CD4-positive, alpha-beta T cell treated with Interleukin-6 for 4 hours (primary cell): ENCODE data around the gene FAH.
A peak's percentile ranks its signal among the peaks of the same experiment; 100 is the strongest.
"Not testable (repeated sequence)": the region's sequence is repeated elsewhere in the genome, so short reads cannot be mapped to it uniquely, and the experiment has no call there.

Experiments
- DNase-seq: peaks from one replicate; pipeline ENCODE4 v3.0.0-alpha.2; 2020; ENCODE audit warnings: mixed read lengths

The FAH gene

DNA sequence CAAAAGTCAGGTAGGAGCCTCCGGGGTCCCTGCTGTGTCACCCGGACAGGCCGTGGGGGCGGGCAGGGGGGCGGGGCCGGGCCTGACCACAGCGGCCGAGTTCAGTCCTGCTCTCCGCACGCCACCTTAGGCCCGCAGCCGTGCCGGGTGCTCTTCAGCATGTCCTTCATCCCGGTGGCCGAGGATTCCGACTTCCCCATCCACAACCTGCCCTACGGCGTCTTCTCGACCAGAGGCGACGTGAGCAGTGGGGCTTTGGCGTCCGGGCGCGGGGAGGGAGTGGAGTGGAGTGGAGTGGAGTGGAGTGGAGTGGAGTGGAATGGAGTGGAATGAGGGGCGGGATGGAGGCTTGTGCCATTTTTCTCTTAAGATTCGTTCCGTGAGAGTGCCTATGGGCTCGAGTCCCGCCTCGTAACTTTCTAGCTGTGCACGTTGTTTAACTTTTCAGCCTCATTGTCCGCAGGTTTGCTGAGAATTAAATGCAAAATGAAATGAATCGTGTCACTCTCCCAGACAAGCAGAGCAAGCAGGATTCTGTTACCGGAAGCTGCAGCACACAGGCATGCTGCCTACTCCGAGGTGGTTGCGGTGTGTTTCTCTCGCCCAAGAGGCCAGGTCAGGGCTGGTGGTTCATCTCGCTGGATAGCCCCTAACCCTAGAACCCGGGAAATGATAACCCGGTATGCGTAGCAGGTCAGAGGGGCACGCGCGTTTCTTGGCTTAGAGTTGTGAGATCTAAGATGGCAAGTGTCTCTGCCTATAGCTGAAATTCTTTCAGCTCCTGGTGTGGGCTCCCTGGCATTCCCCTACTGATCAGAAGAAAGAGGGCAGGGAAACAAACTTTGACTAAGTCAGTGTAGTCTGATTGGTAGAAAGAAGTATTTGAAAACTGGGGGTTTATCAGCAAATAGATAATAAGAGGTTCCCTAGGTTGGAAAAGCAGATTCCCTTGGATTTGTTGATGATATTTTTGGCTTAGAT is at the start of gene FAH:
Gene FAH, plus strand, starts transcription at position 104 of the 981 bp plus-strand sequence. Its CDS starts 56 bp downstream, at position 160.
- DNase-seq: peak; percentile 60

DNA sequence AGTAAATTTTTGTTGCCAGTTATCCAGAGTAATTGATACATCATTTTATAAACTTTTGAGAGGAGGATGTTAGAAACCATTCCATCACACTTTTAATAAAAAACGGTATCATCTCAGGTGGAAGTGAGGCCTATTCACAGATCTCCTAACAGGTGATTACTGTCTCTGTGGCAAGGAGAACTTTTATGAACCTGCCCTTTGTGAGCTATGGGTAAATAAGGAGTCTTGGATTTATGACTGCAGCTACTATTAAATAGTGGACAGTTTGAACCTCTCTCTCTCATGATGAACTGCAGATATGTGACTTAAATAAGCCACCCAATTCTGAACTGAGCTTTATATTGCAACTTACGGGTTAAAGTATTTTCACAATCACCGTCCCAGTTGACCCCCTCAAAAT is 47.6 kb upstream of the FAH start:
- DNase-seq: no peak

DNA sequence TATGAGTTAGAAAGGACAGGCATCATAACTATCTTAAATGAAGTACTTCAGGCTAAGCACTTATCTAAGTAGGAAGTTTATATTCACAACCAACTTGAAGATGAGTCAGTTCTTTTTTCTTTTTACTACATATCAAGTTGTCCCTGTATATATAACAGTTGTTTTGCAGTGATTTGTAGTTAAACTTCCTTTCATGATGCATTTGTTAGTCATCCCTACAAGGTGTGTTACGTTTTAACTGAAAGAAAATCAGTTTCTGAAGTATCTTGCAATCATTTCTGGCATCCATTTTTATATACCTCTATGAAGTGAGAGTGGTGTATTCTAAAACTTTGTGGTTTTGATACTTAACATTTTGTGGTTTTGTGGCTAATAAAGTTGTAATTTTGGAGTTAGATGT is 47.2 kb upstream of the FAH start:
- DNase-seq: no peak

DNA sequence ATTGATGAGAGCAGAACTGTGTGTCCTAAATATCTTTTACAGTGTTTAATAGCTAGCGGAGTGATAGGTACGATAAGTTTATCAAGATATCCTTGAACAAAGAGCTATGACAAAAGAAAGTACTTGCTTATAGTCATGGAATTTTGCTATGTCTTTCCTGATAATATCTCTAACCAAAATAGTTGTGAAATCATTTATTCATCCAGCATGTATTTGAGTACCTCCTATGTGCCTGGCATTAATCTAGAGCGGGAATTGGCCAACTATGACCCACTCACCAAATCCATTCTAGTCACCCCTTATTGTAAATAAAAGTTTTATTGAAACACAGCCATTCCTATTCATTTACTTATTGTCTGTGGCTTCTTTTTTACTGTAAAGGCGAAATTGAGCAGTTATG is 46.7 kb upstream of the FAH start:
- no peak for DNase-seq

DNA sequence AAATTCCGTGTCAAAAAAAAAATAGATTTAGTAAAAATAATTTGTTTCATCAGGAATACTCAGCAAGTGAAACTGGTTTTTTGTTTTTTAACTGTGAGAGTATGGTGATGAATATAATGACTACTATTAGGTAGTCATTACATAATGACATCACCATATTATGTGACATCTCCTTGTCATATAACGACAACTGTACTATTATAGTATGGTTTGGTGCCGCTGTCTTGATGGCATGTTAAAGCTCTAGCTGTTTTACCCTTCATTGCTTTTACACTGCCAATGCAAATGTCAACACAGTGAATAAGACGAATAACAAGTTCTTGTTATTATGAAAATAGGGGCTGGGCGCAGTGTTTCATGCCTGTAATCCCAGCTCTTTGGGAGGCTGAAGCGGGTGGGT is 45.6 kb upstream of the FAH start:
- DNase-seq: no peak

DNA sequence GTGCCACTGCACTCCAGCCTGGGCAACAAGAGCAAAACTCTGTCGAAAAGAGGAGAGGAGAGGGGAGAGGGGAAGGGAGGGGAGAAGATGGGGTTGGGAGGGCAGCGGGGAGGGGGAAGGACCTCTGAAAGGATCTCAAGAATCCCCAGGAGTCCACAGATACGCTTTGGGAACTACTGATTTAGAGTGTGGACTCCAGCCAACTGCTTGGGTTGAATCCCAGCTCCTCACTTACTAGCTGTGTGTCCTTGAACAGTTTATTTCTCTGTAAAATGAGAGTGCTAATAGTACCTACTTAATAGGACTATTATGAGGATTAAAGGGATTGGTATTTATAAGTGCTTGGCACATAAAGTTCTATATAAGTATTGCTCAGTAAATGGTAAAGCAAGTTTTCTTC is 45.0 kb upstream of the FAH start:
- no peak for DNase-seq

DNA sequence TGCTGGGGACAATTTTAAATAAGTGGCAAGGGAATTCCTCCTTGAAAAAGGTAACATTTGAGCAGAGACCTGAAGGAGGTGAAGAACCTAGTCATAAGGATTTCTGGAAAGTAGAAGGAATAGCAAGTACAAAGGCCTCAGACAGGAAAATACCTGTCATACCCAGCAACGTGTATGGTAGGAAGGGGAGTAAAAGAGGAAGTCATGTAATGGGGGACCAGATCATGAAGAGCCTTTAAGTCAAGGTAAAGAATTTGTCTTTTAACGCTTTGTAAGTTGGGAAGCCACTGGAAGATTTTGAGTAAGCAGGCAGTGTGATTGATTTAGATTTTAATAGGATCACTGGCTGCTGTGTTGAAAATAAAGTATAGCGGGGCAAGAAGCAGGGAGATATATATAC is 43.4 kb upstream of the FAH start:
- DNase-seq: no peak

DNA sequence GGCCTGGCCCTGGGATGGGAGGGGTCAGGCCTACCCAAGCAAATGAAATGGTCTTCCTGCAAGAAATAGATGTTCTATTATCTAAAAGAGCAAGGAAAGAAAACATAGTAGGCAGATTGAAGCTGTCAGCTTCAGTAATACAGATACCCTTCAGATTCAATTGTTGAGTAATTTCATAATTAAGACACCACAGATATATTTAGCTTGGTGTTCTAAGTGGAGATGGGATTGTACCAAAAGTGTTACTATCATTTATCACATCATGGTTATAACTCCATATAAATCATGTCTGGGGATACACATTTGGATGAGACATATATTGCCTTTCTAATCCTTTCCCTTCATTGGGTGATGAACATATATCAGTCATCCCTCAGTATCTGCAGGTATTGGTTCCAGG is 41.9 kb upstream of the FAH start:
- no peak for DNase-seq

DNA sequence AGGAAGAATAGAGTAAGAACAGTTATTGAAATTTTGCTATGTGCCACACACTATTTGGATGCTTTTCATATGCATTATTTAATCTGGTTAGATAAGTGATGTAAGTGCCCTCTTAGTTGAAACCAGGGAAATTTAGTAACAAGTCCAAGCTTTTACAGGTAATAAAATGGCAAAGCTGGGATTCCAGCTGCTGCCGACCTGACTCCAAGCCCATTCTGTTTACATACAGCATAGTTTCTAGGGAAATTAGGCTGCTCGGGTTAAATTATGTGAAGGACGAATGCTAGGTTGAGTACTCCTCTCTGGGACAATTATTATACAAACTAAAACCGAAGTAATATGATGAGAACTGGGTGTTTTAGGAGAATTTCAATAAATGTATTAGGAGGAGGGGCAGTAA is 38.7 kb upstream of the FAH start:
- no peak for DNase-seq

DNA sequence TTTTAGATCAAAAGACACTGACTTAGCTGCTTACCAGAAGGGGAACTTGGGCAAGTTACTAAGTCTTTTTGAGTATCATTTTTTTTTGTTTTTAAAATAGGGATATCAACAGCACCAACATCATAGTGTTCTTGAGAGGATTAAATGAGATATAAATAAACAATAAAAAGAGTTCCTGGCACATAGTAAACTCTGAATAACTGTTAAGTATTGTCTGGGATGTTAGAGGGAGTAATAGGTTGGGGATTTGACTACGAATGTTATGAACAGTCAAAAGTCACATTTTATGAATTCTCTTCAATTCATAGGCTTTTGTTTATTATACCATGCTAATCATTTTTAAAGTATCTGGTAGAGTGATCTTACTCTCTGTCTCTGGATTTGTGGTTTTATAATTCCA is 37.8 kb upstream of the FAH start:
- DNase-seq: no peak

DNA sequence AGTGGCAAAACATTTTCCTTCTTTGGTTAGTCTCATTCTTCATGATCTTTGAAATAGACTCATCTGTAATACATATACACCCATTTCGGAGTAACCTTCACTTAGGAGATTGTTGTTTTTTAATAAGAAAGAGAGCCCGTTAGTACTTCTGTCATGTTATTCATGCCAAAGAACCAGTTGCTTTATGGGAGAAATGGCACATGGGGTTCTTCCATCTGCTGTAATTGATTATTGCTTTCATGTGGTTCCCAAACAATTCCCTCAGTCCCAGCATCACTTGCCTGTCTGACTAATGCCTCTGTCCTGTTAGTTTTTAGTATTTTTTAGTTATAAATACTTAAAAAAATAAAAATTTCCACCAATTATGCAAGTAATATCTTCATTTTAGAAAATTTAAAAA is 33.8 kb upstream of the FAH start:
- no peak for DNase-seq

DNA sequence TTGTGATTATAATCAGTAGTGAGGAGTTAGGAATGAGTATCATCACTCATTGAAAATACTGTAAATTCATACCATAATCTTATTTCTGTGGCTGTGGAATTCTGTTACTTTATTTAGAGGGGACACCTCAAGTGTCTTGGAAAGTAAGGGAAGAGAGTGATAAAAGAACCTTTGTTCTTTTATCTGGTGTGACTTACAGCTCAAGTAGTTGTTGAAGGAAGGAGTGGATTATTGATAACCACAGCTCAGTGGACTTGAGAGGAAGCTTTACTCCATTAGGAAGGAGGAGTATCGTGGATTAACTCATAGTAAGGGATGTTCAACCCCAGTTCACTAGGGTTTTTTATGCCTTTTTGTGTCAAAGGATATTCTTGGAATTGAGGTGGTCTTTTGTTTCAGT is 32.2 kb upstream of the FAH start:
- no peak for DNase-seq

DNA sequence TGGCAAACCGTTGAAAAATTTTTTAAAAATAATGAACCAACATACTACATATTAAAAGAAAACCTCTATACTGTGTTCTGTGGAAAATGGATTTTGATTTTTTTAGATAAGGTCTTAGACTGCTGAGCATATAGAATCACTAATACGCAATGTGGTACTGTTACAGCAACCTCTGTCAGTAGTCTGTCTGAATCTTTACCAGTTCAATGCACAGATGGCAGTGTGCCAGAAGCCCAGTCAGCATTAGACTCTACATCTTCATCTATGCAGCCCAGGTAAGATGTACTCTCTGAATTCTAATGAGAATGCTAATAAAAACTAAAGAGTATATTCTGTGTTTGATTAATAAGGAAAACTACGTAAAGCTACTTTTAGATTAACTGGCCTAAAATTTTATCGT is 31.3 kb upstream of the FAH start:
- DNase-seq: no peak

DNA sequence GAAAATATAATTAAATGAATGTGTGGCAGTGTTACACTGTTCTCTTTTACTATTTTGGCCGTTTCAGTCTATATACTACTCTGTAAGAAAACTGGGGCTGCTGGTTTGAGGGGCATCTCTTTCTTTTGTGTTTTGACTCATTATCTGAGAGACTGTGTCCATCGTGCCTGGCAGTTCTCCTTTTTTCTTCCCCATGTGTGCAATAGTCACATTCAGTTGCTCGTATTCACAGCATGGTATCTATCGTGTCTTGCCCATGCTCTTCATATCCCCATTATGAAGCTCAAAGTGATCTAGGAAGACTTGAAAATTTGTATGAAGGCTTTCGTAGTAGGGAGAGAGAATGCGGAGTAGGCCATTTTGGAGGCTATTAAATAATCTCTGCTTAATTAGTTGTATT is 29.8 kb upstream of the FAH start:
- DNase-seq: no peak

DNA sequence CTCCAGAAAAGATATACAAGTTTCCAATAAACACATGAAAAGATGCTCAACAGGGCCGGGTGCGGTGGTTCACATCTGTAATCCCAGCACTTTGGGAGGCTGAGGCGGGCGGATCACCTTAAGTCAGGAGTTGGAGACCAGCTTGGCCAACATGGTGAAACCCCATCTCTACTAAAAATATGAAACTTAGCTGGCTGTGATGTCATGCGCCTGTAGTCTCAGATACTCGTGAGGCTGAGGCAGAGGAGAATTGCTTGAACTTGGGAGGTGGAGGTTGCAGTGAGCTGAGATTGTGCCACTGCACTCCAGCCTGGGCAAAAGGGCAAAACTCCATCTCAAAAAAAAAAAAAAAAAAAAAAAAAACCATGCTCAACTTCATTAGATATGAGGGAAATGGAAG is 25.5 kb upstream of the FAH start:
- not testable (repeated sequence) for DNase-seq

DNA sequence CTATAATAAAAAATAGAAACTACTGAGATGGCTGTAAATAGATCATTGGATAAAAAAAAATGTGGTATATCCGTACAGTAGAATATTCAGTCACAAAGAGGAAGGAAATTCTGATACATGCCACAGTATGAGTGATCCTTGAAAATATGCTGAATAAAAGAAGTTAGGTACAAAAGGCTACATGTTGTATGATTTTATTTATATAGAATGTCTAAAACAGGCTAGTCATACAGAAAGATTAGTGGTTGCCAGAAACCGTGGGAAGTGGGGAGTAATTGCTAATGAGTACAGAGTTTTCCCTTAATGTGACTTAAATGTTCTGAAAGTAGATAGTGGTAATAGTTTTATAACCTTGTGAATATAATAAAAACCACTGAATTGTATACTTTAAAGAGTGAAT is 24.9 kb upstream of the FAH start:
- no peak for DNase-seq

DNA sequence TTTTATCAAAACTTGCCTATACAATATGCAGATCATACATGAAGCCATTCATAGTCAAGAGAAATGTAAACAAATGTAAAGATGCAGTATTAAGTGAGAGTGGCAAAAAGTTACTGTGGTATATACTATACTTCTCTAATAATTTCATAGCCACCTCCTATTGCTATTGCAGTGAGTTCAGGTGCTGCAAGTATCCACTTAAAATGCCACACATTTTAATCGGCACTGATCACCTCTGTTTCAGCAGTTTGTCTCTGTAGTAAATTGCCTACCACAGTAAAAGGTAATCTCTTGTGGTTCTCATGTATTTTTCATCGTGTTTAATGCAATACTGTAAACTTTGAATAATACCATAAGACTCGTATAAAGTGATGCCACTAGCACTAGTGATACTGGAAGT is 20.4 kb upstream of the FAH start:
- no peak for DNase-seq

DNA sequence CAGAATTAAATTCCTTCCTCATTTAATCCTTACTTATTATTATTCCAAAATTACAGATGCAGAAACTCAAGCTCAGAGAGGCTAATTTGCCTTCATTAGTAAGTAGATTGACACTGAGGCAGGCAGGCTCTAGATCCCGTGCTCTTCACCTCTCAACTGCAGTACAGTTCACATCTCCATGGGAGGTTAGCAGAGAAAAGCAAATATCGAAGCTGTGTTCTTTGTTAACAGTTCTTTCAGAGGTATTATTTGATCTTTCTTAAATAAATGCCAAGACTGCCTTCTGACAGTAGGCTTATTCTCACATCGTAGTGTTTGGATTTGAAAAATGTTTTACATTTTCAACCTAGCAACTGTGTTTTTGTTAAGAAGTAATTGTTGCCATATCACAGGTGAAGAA is 15.9 kb upstream of the FAH start:
- no peak for DNase-seq

DNA sequence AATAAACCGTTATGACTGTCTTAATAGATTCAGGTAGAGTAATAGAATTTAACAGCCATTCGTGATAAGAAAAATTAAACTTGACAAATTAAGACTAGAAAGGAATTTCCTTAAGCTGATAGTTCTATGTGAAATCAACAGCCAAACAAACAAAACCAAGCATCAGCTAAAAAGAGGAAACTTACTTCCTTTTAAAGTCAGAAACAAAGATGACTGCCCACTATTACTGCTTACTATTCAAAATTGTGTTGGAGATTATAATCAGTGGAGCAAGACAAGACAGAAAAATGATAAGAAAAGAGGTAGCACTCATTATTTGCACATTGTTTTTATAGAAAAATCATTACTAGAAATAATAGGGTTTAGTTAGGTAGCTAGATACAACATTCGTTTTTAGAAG is 13.8 kb upstream of the FAH start:
- no peak for DNase-seq

DNA sequence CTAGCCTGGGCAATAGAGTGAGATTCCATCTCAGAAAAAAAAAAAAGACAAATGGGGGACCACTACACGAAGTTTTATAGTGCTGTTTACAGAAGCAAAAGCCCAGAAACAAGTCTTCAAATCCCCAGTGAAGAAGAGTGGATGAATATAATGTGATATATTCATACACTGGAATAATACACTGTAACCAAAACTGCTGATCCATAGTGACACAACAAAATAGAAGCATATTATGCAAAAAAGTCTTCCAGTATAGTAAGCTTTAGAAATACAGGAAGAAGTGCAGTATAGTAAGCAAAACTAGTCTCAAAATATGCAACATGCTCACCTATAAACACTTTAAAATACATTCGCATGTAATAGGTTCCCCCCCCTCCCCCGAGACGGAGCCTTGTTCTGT is 11.9 kb upstream of the FAH start:
- no peak for DNase-seq

DNA sequence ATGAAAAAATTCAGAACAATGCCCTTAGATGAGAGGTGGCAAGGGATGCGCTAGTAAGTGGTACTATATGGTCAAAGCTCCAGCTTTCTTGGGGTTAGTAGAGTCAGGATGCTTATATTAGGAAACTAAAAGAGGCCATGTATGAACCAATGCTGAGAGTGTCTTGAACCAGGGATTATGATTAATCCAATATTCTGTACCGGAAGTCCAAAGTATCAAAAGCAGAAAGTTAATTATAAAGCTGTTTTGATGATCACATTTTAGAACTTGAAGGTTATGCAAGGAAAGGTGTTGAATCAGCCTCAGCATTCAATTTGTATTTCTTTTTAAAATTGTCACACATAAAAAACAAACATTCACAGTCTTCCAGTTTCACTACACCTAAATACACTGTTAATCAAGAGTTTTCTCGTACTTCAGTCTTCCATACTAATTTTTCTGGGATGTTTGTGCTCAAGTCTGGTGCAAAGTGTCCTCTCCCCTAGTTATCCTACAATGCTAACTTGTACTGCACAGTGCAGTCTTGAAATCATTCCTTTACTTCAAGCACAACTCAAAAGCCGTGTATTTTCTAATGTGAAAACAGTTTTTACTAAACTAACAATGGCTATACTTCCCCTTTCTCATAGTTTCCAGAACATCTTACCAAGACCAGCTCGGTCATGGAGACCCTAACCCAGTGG is 10.7 kb upstream of the FAH start:
- DNase-seq: no peak

DNA sequence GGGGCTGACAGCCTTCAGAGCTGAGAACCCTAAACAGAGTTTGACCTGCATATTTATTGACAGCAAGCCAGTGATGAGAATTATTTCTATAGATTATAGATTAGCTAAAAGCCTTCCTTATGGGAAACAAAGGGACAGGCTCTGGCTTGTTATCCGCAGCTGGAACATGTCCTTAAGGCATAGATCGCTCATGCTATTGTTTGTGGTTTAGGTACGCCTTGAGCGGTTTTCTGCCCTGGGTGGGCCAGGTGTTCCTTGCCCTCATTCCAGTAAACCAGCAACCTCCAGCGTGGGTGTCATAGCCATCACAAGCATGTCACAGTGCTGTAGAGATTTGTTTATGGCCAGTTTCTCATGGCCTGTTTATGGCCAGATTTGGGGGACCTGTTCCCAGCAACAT is 10.2 kb upstream of the FAH start:
- DNase-seq: no peak

DNA sequence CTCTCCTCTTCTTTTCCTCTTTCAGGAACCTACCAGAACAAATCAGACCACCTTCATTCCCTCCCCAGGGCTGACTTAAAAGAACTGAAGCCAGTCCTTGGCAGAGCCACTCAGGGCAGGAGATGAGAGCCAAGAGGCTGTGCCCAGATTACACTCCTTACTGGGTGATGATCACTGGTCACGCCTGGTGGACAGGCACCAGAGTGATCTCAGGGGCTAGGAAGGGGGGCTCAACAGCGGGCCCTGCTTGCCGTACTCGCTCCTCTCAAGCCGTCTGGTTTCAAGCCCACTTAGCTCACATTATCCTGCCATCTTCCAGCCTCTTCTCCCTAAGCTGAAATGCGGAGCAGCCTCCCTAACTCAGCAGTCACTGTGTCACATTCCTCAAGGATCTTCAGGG is 1.7 kb upstream of the FAH start:
- DNase-seq: no peak

DNA sequence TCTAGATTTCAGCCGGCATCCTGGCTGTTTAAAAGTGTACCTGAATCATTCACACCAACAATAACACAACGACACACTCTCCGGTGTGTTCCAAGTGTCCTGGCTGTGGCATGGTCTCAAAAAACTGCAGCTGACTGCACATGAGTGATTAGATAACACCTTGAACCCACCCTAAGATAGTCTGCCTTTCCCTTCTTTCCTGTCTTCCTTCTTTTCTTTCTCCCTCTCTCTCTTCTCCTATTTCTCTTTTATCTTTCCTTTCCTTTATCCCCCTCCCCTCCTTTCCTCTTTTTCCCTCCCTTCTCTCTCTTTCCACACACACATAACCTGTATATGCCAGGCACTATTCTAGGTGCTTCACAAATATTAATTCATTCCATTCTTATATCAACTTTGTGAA is 1.2 kb upstream of the FAH start:
- no peak for DNase-seq
